IPS DF 19.7 (cell line): ENCODE results near the gene PARVG.

Source experiments
- DNase-seq: peaks from one replicate; pipeline ENCODE4 v3.0.0-alpha.2; 2013; ENCODE audit warnings: low read depth, low spot score

The PARVG gene

GRCh38 chr22:44154436-44154942, 26.2 kb upstream of the PARVG start:
- DNase-seq, result no peak

- DNase-seq, result no peak
Measured at GRCh38 chr22:44155115-44155514, 25.6 kb upstream of the PARVG start.

GRCh38 chr22:44157916-44158618, 22.7 kb upstream of the PARVG start:
- no peak for DNase-seq

GRCh38 chr22:44158816-44159215, 21.9 kb upstream of the PARVG start:
- DNase-seq, result no peak

GRCh38 chr22:44159221-44159620, 21.5 kb upstream of the PARVG start:
- DNase-seq, result no peak

- no peak for DNase-seq
Measured at GRCh38 chr22:44159811-44160210, 20.9 kb upstream of the PARVG start.

- no peak for DNase-seq
Measured at GRCh38 chr22:44160421-44160820, 20.3 kb upstream of the PARVG start.

- no peak for DNase-seq
Measured at GRCh38 chr22:44161673-44162072, 19.1 kb upstream of the PARVG start.

GRCh38 chr22:44162960-44163359, 17.8 kb upstream of the PARVG start:
- no peak for DNase-seq

- no peak for DNase-seq
Measured at GRCh38 chr22:44163536-44163935, 17.2 kb upstream of the PARVG start.

- no peak for DNase-seq
Measured at GRCh38 chr22:44164031-44164430, 16.7 kb upstream of the PARVG start.

- no peak for DNase-seq
Measured at GRCh38 chr22:44165286-44165874, 15.3 kb upstream of the PARVG start.

GRCh38 chr22:44166498-44167276, 14.0 kb upstream of the PARVG start:
- no peak for DNase-seq

GRCh38 chr22:44167501-44167900, 13.2 kb upstream of the PARVG start:
- DNase-seq, result no peak

GRCh38 chr22:44168206-44168605, 12.5 kb upstream of the PARVG start:
- no peak for DNase-seq

GRCh38 chr22:44170470-44170869, 10.3 kb upstream of the PARVG start:
- DNase-seq, result no peak

GRCh38 chr22:44171561-44171960, 9.2 kb upstream of the PARVG start:
- DNase-seq, result no peak

GRCh38 chr22:44172370-44173108, 8.2 kb upstream of the PARVG start:
- DNase-seq, result no peak

GRCh38 chr22:44173154-44173553, 7.6 kb upstream of the PARVG start:
- DNase-seq, result no peak

GRCh38 chr22:44175676-44176075, 5.0 kb upstream of the PARVG start:
- DNase-seq, result no peak

GRCh38 chr22:44179196-44179988, 1.3 kb upstream of the PARVG start:
- DNase-seq, result no peak
